H1 (cell line): ENCODE data around the gene ANKUB1.

Source experiments
- BCL11A ChIP-seq, 2 experiments: IDR thresholded peaks; one replicate each; pipeline ENCODE4 v1.6.1; 2011; ENCODE audit warnings: low read depth in 2 of 2, low read length in 2 of 2, mild to moderate bottlenecking in 2 of 2
- KDM1A ChIP-seq: fragments of 200-600, 300-600 bp; sonication (generic); IDR thresholded peaks from 2 replicates; pipeline ENCODE4 v1.7.1; 2016; ENCODE audit warnings: mild to moderate bottlenecking, low read length, borderline replicate concordance
- PHF8 ChIP-seq: fragments of 200-600 bp; sonication (generic); conservative IDR thresholded peaks from 2 replicates; pipeline ENCODE4 v1.7.1; 2012; ENCODE audit warnings: low read depth, mild to moderate bottlenecking, inconsistent platforms, low read length, moderate library complexity

GRCh38 chr3:149813367-149814281 lies 21.3 kb upstream of the ANKUB1 start:
- TF ChIP-seq BCL11A (IDR thresholded peaks at IDR 0.05; ENCODE audit: low read depth in 2 of 2, low read length in 2 of 2) (no peak), KDM1A (no peak), PHF8 (no peak)
